CD4-positive, alpha-beta T cell treated with Interleukin-1 beta for 1 hour (primary cell): ENCODE results near the gene UPK3A.
A peak's percentile ranks its signal among the peaks of the same experiment; 100 is the strongest.
"Not testable (repeated sequence)": the region's sequence is repeated elsewhere in the genome, so short reads cannot be mapped to it uniquely, and the experiment has no call there.

Experiments used
- DNase-seq, 2 donors: peaks; one replicate each; pipeline ENCODE4 v3.0.0-alpha.2; 2020 to 2022

Gene UPK3A

GRCh38 chr22:45259754-45260394 lies 24.9 kb upstream of the UPK3A start:
- DNase-seq = no peak

- DNase-seq = not testable (repeated sequence)
Measured at GRCh38 chr22:45260395-45260759, 24.4 kb upstream of the UPK3A start.

GRCh38 chr22:45261407-45262088 lies 23.2 kb upstream of the UPK3A start:
- no peak for DNase-seq

- peak in 1 of 2 donors; percentile 39 for DNase-seq
Measured at GRCh38 chr22:45262195-45262930, 22.4 kb upstream of the UPK3A start.

- no peak for DNase-seq
Measured at GRCh38 chr22:45262931-45263462, 21.8 kb upstream of the UPK3A start.

- peak in 1 of 2 donors; percentile 72 for DNase-seq
Measured at GRCh38 chr22:45263463-45264269, 21.1 kb upstream of the UPK3A start.

GRCh38 chr22:45265535-45265934 lies 19.2 kb upstream of the UPK3A start:
- DNase-seq = no peak

- DNase-seq = peak in 1 of 2 donors; percentile 33
Measured at GRCh38 chr22:45268167-45268957, 16.4 kb upstream of the UPK3A start.

GRCh38 chr22:45268958-45269844 lies 15.5 kb upstream of the UPK3A start:
- peak; percentile 86 to 90 for DNase-seq

GRCh38 chr22:45270095-45271020 lies 14.4 kb upstream of the UPK3A start:
- no peak for DNase-seq

GRCh38 chr22:45271667-45272201 lies 13.0 kb upstream of the UPK3A start:
- DNase-seq = peak in 1 of 2 donors; percentile 28

- no peak for DNase-seq
Measured at GRCh38 chr22:45272498-45272897, 12.3 kb upstream of the UPK3A start.

- DNase-seq = no peak
Measured at GRCh38 chr22:45273452-45274075, 11.2 kb upstream of the UPK3A start.

GRCh38 chr22:45276507-45277105 lies 8.1 kb upstream of the UPK3A start:
- DNase-seq = no peak

- DNase-seq = not testable (repeated sequence)
Measured at GRCh38 chr22:45277720-45278119, 7.0 kb upstream of the UPK3A start.

- no peak for DNase-seq
Measured at GRCh38 chr22:45278125-45278524, 6.6 kb upstream of the UPK3A start.

GRCh38 chr22:45280587-45280980 lies 4.2 kb upstream of the UPK3A start:
- no peak for DNase-seq

- no peak for DNase-seq
Measured at GRCh38 chr22:45281010-45281409, 3.7 kb upstream of the UPK3A start.
